ENCODE results near the gene SDK1.

The SDK1 gene

GRCh38 chr7:3977391-3977790, 676.3 kb downstream of the SDK1 start:
- no peak for TF ChIP-seq POLR2A (IDR thresholded peaks at IDR 0.05; ENCODE audit: extremely low read depth, insufficient read length)
- TF ChIP-seq MAX (IDR thresholded peaks at IDR 0.05; ENCODE audit: low read depth, low read length), result no peak
- no peak for TF ChIP-seq MYC (IDR thresholded peaks at IDR 0.05; ENCODE audit: low read depth, low read length)
- no peak for TF ChIP-seq CTCF (IDR thresholded peaks at IDR 0.05; ENCODE audit: low read depth, low read length)
- no peak for DNase-seq (ENCODE audit: low read depth)

GRCh38 chr7:3978839-3979238, 677.8 kb downstream of the SDK1 start:
- no peak for TF ChIP-seq CTCF (IDR thresholded peaks at IDR 0.05; ENCODE audit: low read depth, low read length)
- TF ChIP-seq MYC (IDR thresholded peaks at IDR 0.05; ENCODE audit: low read depth, low read length), result no peak
- no peak for TF ChIP-seq MAX (IDR thresholded peaks at IDR 0.05; ENCODE audit: low read depth, low read length)
- no peak for TF ChIP-seq POLR2A (IDR thresholded peaks at IDR 0.05; ENCODE audit: extremely low read depth, insufficient read length)
- no peak for DNase-seq (ENCODE audit: low read depth)
- no peak overlapping the region for H3K4me3 ChIP-seq (ENCODE audit: low read depth, low read length)

More at GRCh38 chr7:3977391-3977790, 676.3 kb downstream of the SDK1 start:
- H3K4me3 ChIP-seq (ENCODE audit: low read depth, low read length), result no peak overlapping the region

- DNase-seq (ENCODE audit: low read depth), result no peak
- no peak for TF ChIP-seq MYC (IDR thresholded peaks at IDR 0.05; ENCODE audit: low read depth, low read length)
- H3K4me3 ChIP-seq (ENCODE audit: low read depth, low read length), result no peak overlapping the region
Observed at GRCh38 chr7:3979611-3980299, 678.7 kb downstream of the SDK1 start.

- H3K4me3 ChIP-seq (ENCODE audit: low read depth, low read length), result no peak overlapping the region
- TF ChIP-seq MYC (IDR thresholded peaks at IDR 0.05; ENCODE audit: low read depth, low read length) (no peak), MAX (IDR thresholded peaks at IDR 0.05; ENCODE audit: low read depth, low read length) (no peak), CTCF (IDR thresholded peaks at IDR 0.05; ENCODE audit: low read depth, low read length) (no peak), POLR2A (IDR thresholded peaks at IDR 0.05; ENCODE audit: extremely low read depth, insufficient read length) (no peak)
- no peak for DNase-seq (ENCODE audit: low read depth)
Observed at GRCh38 chr7:3980300-3980643, 679.2 kb downstream of the SDK1 start.

GRCh38 chr7:3981281-3981680, 680.2 kb downstream of the SDK1 start:
- DNase-seq (ENCODE audit: low read depth), result no peak
- TF ChIP-seq CTCF (IDR thresholded peaks at IDR 0.05; ENCODE audit: low read depth, low read length) (no peak), MAX (IDR thresholded peaks at IDR 0.05; ENCODE audit: low read depth, low read length) (no peak), POLR2A (IDR thresholded peaks at IDR 0.05; ENCODE audit: extremely low read depth, insufficient read length) (no peak), MYC (IDR thresholded peaks at IDR 0.05; ENCODE audit: low read depth, low read length) (no peak)
- H3K4me3 ChIP-seq (ENCODE audit: low read depth, low read length), result no peak overlapping the region

- DNase-seq (ENCODE audit: low read depth), result no peak
- no peak for TF ChIP-seq POLR2A (IDR thresholded peaks at IDR 0.05; ENCODE audit: extremely low read depth, insufficient read length)
- TF ChIP-seq CTCF (IDR thresholded peaks at IDR 0.05; ENCODE audit: low read depth, low read length), result no peak
- no peak for TF ChIP-seq MAX (IDR thresholded peaks at IDR 0.05; ENCODE audit: low read depth, low read length)
- TF ChIP-seq MYC (IDR thresholded peaks at IDR 0.05; ENCODE audit: low read depth, low read length), result no peak
- H3K4me3 ChIP-seq (ENCODE audit: low read depth, low read length), result no peak overlapping the region
Observed at GRCh38 chr7:3984456-3984855, 683.4 kb downstream of the SDK1 start.

Data from NB4 (cell line).